Measurements from ENCODE around the gene MAP3K2.

The MAP3K2 gene

GRCh38 chr2:127387655-127388422 is at the start of gene MAP3K2:
TSS of gene MAP3K2 (minus strand) at chr2:127387975. CDS start at chr2:127343129, 44,846 bp downstream.
- DNase-seq, result peak; percentile 93

- no peak for DNase-seq
Observed at GRCh38 chr2:127437056-127437455, 49.3 kb upstream of the MAP3K2 start.

- no peak for DNase-seq
Observed at GRCh38 chr2:127434515-127434914, 46.7 kb upstream of the MAP3K2 start.

GRCh38 chr2:127431408-127432023 is 43.7 kb upstream of the MAP3K2 start:
- no peak for DNase-seq

GRCh38 chr2:127429844-127430425 is 42.2 kb upstream of the MAP3K2 start:
- no peak for DNase-seq

GRCh38 chr2:127429291-127429690 is 41.5 kb upstream of the MAP3K2 start:
- DNase-seq, result no peak

GRCh38 chr2:127428815-127429109 is 41.0 kb upstream of the MAP3K2 start:
- DNase-seq, result no peak

GRCh38 chr2:127428057-127428814 is 40.5 kb upstream of the MAP3K2 start:
- no peak for DNase-seq

- DNase-seq, result no peak
Observed at GRCh38 chr2:127427376-127428056, 39.7 kb upstream of the MAP3K2 start.

- no peak for DNase-seq
Observed at GRCh38 chr2:127426501-127427354, 39.0 kb upstream of the MAP3K2 start.

- DNase-seq, result no peak
Observed at GRCh38 chr2:127425540-127426490, 38.0 kb upstream of the MAP3K2 start.

GRCh38 chr2:127424598-127425520 is 37.1 kb upstream of the MAP3K2 start:
- no peak for DNase-seq

GRCh38 chr2:127423880-127424279 is 36.1 kb upstream of the MAP3K2 start:
- DNase-seq, result no peak

- peak; percentile 59 for DNase-seq
Observed at GRCh38 chr2:127423478-127423843, 35.7 kb upstream of the MAP3K2 start.

- peak; percentile 48 for DNase-seq
Observed at GRCh38 chr2:127422559-127423477, 35.0 kb upstream of the MAP3K2 start.

- no peak for DNase-seq
Observed at GRCh38 chr2:127421871-127422558, 34.2 kb upstream of the MAP3K2 start.

GRCh38 chr2:127421116-127421800 is 33.5 kb upstream of the MAP3K2 start:
- DNase-seq, result no peak

Measured in NCI-H774 (cell line).